ENCODE results near the gene IMP4. TPM values are rescaled to one million over a fixed set of nuclear protein-coding genes. Genes with fewer than 3 reads are reported as not detected.
A peak's percentile ranks its signal among the peaks of the same experiment; 100 is the strongest.

IMP4 gene
- total RNA-seq, 1 experiment from 2014 or later, result 294 TPM

- DNase-seq (ENCODE audit: low read depth), result no peak
Measured at GRCh38 chr2:130336877-130337734, 5.6 kb upstream of the IMP4 start.

- DNase-seq (ENCODE audit: low read depth), result peak; percentile 59
Measured at GRCh38 chr2:130337735-130338325, 4.9 kb upstream of the IMP4 start.

GRCh38 chr2:130338793-130339345 is 3.8 kb upstream of the IMP4 start:
- no peak for DNase-seq (ENCODE audit: low read depth)

- DNase-seq (ENCODE audit: low read depth), result no peak
Measured at GRCh38 chr2:130339885-130340745, 2.6 kb upstream of the IMP4 start.

- no peak for DNase-seq (ENCODE audit: low read depth)
Measured at GRCh38 chr2:130341562-130342019, 1.1 kb upstream of the IMP4 start.

GRCh38 chr2:130342020-130342532 is 621 bp upstream of the IMP4 start:
- DNase-seq (ENCODE audit: low read depth), result peak; percentile 95

- no peak for DNase-seq (ENCODE audit: low read depth)
Measured at GRCh38 chr2:130344578-130344977, 1.9 kb downstream of the IMP4 start.

GRCh38 chr2:130345091-130345490 is 2.4 kb downstream of the IMP4 start:
- DNase-seq (ENCODE audit: low read depth), result no peak

- no peak for DNase-seq (ENCODE audit: low read depth)
Measured at GRCh38 chr2:130345611-130346010, 2.9 kb downstream of the IMP4 start.

- no peak for DNase-seq (ENCODE audit: low read depth)
Measured at GRCh38 chr2:130346041-130346740, 3.5 kb downstream of the IMP4 start.

- DNase-seq (ENCODE audit: low read depth), result no peak
Measured at GRCh38 chr2:130346741-130347066, 4.0 kb downstream of the IMP4 start.

- DNase-seq (ENCODE audit: low read depth), result no peak
Measured at GRCh38 chr2:130347220-130347925, 4.7 kb downstream of the IMP4 start.

GRCh38 chr2:130349174-130349573 is 6.5 kb downstream of the IMP4 start:
- DNase-seq (ENCODE audit: low read depth), result no peak

- no peak for DNase-seq (ENCODE audit: low read depth)
Measured at GRCh38 chr2:130351711-130352110, 9.0 kb downstream of the IMP4 start.

- no peak for DNase-seq (ENCODE audit: low read depth)
Measured at GRCh38 chr2:130352237-130352636, 9.5 kb downstream of the IMP4 start.

GRCh38 chr2:130353291-130354138 is 10.8 kb downstream of the IMP4 start:
- DNase-seq (ENCODE audit: low read depth), result no peak

GRCh38 chr2:130354139-130354428 is 11.4 kb downstream of the IMP4 start:
- no peak for DNase-seq (ENCODE audit: low read depth)

GRCh38 chr2:130355172-130355577 is 12.5 kb downstream of the IMP4 start:
- DNase-seq (ENCODE audit: low read depth), result no peak

- peak; percentile 91 for DNase-seq (ENCODE audit: low read depth)
Measured at GRCh38 chr2:130355578-130356431, 13.1 kb downstream of the IMP4 start, which contains the start of gene PTPN18. Gene PTPN18 (plus strand): TSS chr2:130356056. CDS start chr2:130356108, 52 bp downstream.

Measured in Daoy (cell line).